Muscle layer of duodenum (tissue), 2 donors: ENCODE data around the gene BICD1.

ENCODE experiments used
- H3K27ac ChIP-seq: one replicate; pipeline ENCODE4 v1.7.0; 2013; ENCODE audit warnings: mild to moderate bottlenecking, low read length
- H3K27me3 ChIP-seq: one replicate; pipeline ENCODE4 v1.7.0; 2013; ENCODE audit warnings: low read depth, mild to moderate bottlenecking, control low read depth, low read length
- H3K36me3 ChIP-seq, 2 donors: one replicate each; pipeline ENCODE4 v1.7.0; 2013; ENCODE audit warnings: low read length in 2 of 2, control low read depth in 1 of 2, mild to moderate bottlenecking in 1 of 2; ENCODE audit not compliant: insufficient read depth in 2 of 2, control insufficient read depth in 1 of 2
- H3K4me1 ChIP-seq, 2 donors: one replicate each; pipeline ENCODE4 v1.7.0; 2013; ENCODE audit warnings: low read length in 2 of 2, mild to moderate bottlenecking in 2 of 2, control low read depth in 1 of 2, moderate library complexity in 1 of 2; ENCODE audit not compliant: insufficient read depth in 2 of 2, control insufficient read depth in 1 of 2
- H3K4me3 ChIP-seq, 2 donors: one replicate each; pipeline ENCODE4 v1.7.0; 2013; ENCODE audit warnings: low read length in 2 of 2, low read depth in 1 of 2, mild to moderate bottlenecking in 1 of 2
- H3K9me3 ChIP-seq, 2 donors: one replicate each; pipeline ENCODE4 v1.7.0; 2013; ENCODE audit warnings: low read length in 2 of 2, control low read depth in 1 of 2, mild to moderate bottlenecking in 1 of 2; ENCODE audit not compliant: control insufficient read depth in 1 of 2
- donor health status: healthy.

Gene BICD1

GRCh38 chr12:32399370-32400113 is 292.9 kb downstream of the BICD1 start, which contains the start of gene FGD4:
Gene FGD4 (plus strand): TSS chr12:32399558.
- Histone ChIP-seq H3K4me1 (peaks cover 0 to 6% of the 10 kb centered on the region in 2 donors), H3K27me3 (peaks cover 6% of the 10 kb centered on the region), H3K36me3 (no peaks in the 10 kb centered on the region), H3K27ac (peak within 1 kb of the TSS; percentile 83), H3K4me3 (peak within 1 kb of the TSS; percentile 67 to 84), H3K9me3 (no peaks in the 10 kb centered on the region)

- peak overlapping the region; percentile 83 for H3K27ac ChIP-seq
- peaks cover 6% of the 10 kb centered on the region for H3K27me3 ChIP-seq
- no peaks in the 10 kb centered on the region for H3K36me3 ChIP-seq
- peaks cover 0 to 6% of the 10 kb centered on the region in 2 donors for H3K4me1 ChIP-seq
- no peaks in the 10 kb centered on the region for H3K9me3 ChIP-seq
- H3K4me3 ChIP-seq = peak overlapping the region; percentile 67 to 84
Measured at GRCh38 chr12:32400114-32400672, 293.5 kb downstream of the BICD1 start.

- peaks cover 0 to 6% of the 10 kb centered on the region in 2 donors for H3K4me1 ChIP-seq
Measured at GRCh38 chr12:32400866-32401265, 294.2 kb downstream of the BICD1 start.

GRCh38 chr12:32402170-32402569 is 295.5 kb downstream of the BICD1 start:
- Histone ChIP-seq H3K4me1 (peaks cover 0 to 6% of the 10 kb centered on the region in 2 donors), H3K4me3 (no peak overlapping the region), H3K27ac (no peak overlapping the region), H3K27me3 (peaks cover 6% of the 10 kb centered on the region), H3K36me3 (no peaks in the 10 kb centered on the region), H3K9me3 (no peaks in the 10 kb centered on the region)

More at GRCh38 chr12:32400866-32401265, 294.2 kb downstream of the BICD1 start:
- Histone ChIP-seq H3K27ac (peak overlapping the region; percentile 83), H3K27me3 (peaks cover 6% of the 10 kb centered on the region), H3K4me3 (peak overlapping the region; percentile 67 to 84), H3K36me3 (no peaks in the 10 kb centered on the region), H3K9me3 (no peaks in the 10 kb centered on the region)

GRCh38 chr12:32402946-32403345 is 296.3 kb downstream of the BICD1 start:
- H3K9me3 ChIP-seq = no peaks in the 10 kb centered on the region
- peaks cover 0 to 6% of the 10 kb centered on the region in 2 donors for H3K4me1 ChIP-seq
- H3K4me3 ChIP-seq = no peak overlapping the region
- no peaks in the 10 kb centered on the region for H3K36me3 ChIP-seq
- peaks cover 6% of the 10 kb centered on the region for H3K27me3 ChIP-seq
- no peak overlapping the region for H3K27ac ChIP-seq

- H3K9me3 ChIP-seq = no peaks in the 10 kb centered on the region
- H3K4me1 ChIP-seq = no peaks in the 10 kb centered on the region
- H3K36me3 ChIP-seq = no peaks in the 10 kb centered on the region
- H3K4me3 ChIP-seq = no peak overlapping the region
- no peaks in the 10 kb centered on the region for H3K27me3 ChIP-seq
- no peak overlapping the region for H3K27ac ChIP-seq
Measured at GRCh38 chr12:32407795-32408194, 301.1 kb downstream of the BICD1 start.

GRCh38 chr12:32413412-32413811 is 306.8 kb downstream of the BICD1 start:
- Histone ChIP-seq H3K27me3 (no peaks in the 10 kb centered on the region), H3K9me3 (no peaks in the 10 kb centered on the region), H3K4me3 (no peak overlapping the region), H3K27ac (no peak overlapping the region), H3K36me3 (no peaks in the 10 kb centered on the region), H3K4me1 (no peaks in the 10 kb centered on the region)

- Histone ChIP-seq H3K4me1 (no peaks in the 10 kb centered on the region), H3K27ac (no peak overlapping the region), H3K27me3 (no peaks in the 10 kb centered on the region), H3K4me3 (no peak overlapping the region), H3K9me3 (no peaks in the 10 kb centered on the region), H3K36me3 (no peaks in the 10 kb centered on the region)
Measured at GRCh38 chr12:32418221-32418620, 311.6 kb downstream of the BICD1 start.

- Histone ChIP-seq H3K4me1 (no peaks in the 10 kb centered on the region), H3K9me3 (no peaks in the 10 kb centered on the region), H3K27ac (no peak overlapping the region), H3K36me3 (no peaks in the 10 kb centered on the region), H3K4me3 (no peak overlapping the region), H3K27me3 (no peaks in the 10 kb centered on the region)
Measured at GRCh38 chr12:32418903-32419519, 312.4 kb downstream of the BICD1 start.

- Histone ChIP-seq H3K9me3 (no peaks in the 10 kb centered on the region), H3K4me1 (no peaks in the 10 kb centered on the region), H3K4me3 (no peak overlapping the region), H3K27ac (no peak overlapping the region), H3K36me3 (no peaks in the 10 kb centered on the region), H3K27me3 (no peaks in the 10 kb centered on the region)
Measured at GRCh38 chr12:32419520-32419960, 312.9 kb downstream of the BICD1 start.

GRCh38 chr12:32420356-32420755 is 313.7 kb downstream of the BICD1 start:
- Histone ChIP-seq H3K27ac (no peak overlapping the region), H3K4me1 (no peaks in the 10 kb centered on the region), H3K9me3 (no peaks in the 10 kb centered on the region), H3K4me3 (no peak overlapping the region), H3K27me3 (no peaks in the 10 kb centered on the region), H3K36me3 (no peaks in the 10 kb centered on the region)
